Testis (tissue), 3 donors: ENCODE measurements around the gene ACOT12. TPM values are rescaled to one million over a fixed set of nuclear protein-coding genes. Genes with fewer than 3 reads are reported as not detected.

Experiments used
- DNase-seq: peaks from one replicate; pipeline ENCODE4 v3.0.0-alpha.2; 2019
- H3K27ac ChIP-seq, 2 donors: fragments of 200-600 bp; sonication (generic); one replicate each; pipeline ENCODE4 v1.5.1; 2019
- H3K27me3 ChIP-seq: fragments of 200-600 bp; sonication (generic); one replicate; pipeline ENCODE4 v1.5.1; 2019
- H3K36me3 ChIP-seq: fragments of 200-600 bp; sonication (generic); one replicate; pipeline ENCODE4 v1.5.1; 2017; ENCODE audit warnings: low read depth; ENCODE audit errors: missing control alignments
- H3K4me1 ChIP-seq: fragments of 200-600 bp; sonication (generic); one replicate; pipeline ENCODE4 v1.5.1; 2019
- H3K4me3 ChIP-seq, 2 donors: fragments of 200-600 bp; sonication (generic); one replicate each; pipeline ENCODE4 v1.5.1; 2017 to 2019
- H3K9me3 ChIP-seq: fragments of 200-600 bp; sonication (generic); one replicate; pipeline ENCODE4 v1.5.1; 2017
- POLR2A ChIP-seq: fragments of 450-650 bp; IDR thresholded peaks from one replicate; pipeline ENCODE4 v1.6.1; 2017; ENCODE audit warnings: antibody characterized with exemption, mild to moderate bottlenecking, moderate library complexity
- WGBS, 2 donors: methylation state at CpG; one replicate each; pipeline ENCODE4 v1.1.5; 2018; 5-methylcytosine and 5-hydroxymethylcytosine counted together
- intact Hi-C: fragments of 100-400 bp; cut with DNase I; formaldehyde crosslinking; loops from one replicate; pipeline ENCODE4 v1.15.1; 2023; ENCODE audit warnings: low total_unique reads
- polyA plus RNA-seq: library from polyadenylated mRNA; stranded (reverse); fragments of 350-450 nt; fragmentation: Illumina TruSeq; extraction: RNeasy Lipid Tissue Mini Kit (QIAGEN cat#74804); gene quantifications from one replicate; pipeline ENCODE4 v1.2.3, GENCODE V29; 2014; ENCODE audit warnings: low read depth, low replicate concordance; ENCODE audit not compliant: insufficient read depth
- total RNA-seq, 2 donors: library from RNA; depleted of rRNA; stranded (reverse); fragments of >200 nt; gene quantifications; one replicate each; pipeline ENCODE4 v1.2.3, GENCODE V29; 2016
- TF ChIP-seq, protein P1 (sequence below), 3 experiments: fragments of 450-650 bp in 2 of 3; fragments of 200-600 bp in 1 of 3; sonication (generic) in 1 of 3; IDR thresholded peaks; one replicate each; pipeline ENCODE4 v1.5.1; 2016 to 2019; ENCODE audit warnings: antibody characterized with exemption in 3 of 3, mild to moderate bottlenecking in 2 of 3, moderate library complexity in 1 of 3

ACOT12 gene
- total and polyA plus RNA-seq, 3 donors from 2014 or later = 0.31 to 0.87 (median 0.44) TPM

DNA sequence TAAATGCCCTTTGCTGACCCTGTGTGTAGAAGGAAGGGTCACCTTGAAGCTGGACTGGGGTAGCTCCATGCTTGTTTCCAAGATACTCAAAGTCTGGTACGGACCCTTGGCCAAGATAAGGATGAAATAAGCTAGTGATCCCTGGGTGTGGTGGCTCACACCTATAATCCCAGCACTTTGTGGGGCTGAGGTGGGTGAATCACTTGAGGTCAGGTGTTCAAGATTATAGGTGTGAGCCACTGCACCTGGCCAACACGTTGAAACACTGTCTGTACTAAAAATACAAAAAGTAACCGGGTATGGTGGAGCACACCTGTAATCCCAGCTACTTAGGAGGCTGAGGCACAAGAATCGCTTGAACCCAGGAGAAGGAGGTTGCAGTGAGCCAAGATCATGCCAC lies 33.3 kb downstream of the ACOT12 start:
- Histone ChIP-seq H3K4me3 (no peak overlapping the region), H3K36me3 (no peaks in the 10 kb centered on the region), H3K27ac (no peak overlapping the region), H3K27me3 (no peaks in the 10 kb centered on the region), H3K4me1 (no peaks in the 10 kb centered on the region), H3K9me3 (no peaks in the 10 kb centered on the region)
- WGBS, 2 donors = 90 to 94% methylated on average over 4 of the region's 4 CpGs
- TF ChIP-seq, protein P1, sequence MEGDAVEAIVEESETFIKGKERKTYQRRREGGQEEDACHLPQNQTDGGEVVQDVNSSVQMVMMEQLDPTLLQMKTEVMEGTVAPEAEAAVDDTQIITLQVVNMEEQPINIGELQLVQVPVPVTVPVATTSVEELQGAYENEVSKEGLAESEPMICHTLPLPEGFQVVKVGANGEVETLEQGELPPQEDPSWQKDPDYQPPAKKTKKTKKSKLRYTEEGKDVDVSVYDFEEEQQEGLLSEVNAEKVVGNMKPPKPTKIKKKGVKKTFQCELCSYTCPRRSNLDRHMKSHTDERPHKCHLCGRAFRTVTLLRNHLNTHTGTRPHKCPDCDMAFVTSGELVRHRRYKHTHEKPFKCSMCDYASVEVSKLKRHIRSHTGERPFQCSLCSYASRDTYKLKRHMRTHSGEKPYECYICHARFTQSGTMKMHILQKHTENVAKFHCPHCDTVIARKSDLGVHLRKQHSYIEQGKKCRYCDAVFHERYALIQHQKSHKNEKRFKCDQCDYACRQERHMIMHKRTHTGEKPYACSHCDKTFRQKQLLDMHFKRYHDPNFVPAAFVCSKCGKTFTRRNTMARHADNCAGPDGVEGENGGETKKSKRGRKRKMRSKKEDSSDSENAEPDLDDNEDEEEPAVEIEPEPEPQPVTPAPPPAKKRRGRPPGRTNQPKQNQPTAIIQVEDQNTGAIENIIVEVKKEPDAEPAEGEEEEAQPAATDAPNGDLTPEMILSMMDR (IDR thresholded peaks at IDR 0.05) = no peak
- no peak for TF ChIP-seq POLR2A
- no peak for DNase-seq
- intact Hi-C loops = no loop called here

DNA sequence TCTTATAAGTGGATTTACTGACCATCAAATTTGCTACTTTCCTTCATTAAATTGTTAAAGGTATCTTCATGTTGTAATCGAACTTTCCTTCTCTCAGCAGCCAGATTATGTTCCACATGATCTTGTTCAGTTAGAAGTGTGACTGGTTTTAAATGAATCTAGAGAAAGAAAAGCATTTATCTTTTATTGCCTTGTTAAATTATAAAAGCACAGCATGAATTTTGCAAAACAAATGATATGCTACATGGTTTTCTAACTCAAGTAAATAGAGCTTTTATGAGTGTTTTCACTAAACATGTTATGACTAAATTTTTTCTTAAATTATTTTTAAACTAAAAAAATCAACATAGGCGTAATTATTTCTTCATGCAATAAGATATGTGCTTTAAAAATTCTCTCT lies 34.1 kb downstream of the ACOT12 start:
- H3K9me3 ChIP-seq = no peaks in the 10 kb centered on the region
- H3K27me3 ChIP-seq = no peaks in the 10 kb centered on the region
- intact Hi-C loops = no loop called here
- TF ChIP-seq POLR2A = no peak
- TF ChIP-seq, protein P1 (IDR thresholded peaks at IDR 0.05) = no peak
- no peak for DNase-seq
- H3K4me3 ChIP-seq = no peak overlapping the region
- no peaks in the 10 kb centered on the region for H3K4me1 ChIP-seq
- H3K27ac ChIP-seq = no peak overlapping the region
- WGBS, 2 donors = 85 to 87% methylated on average over 2 of the region's 2 CpGs
- no peaks in the 10 kb centered on the region for H3K36me3 ChIP-seq

DNA sequence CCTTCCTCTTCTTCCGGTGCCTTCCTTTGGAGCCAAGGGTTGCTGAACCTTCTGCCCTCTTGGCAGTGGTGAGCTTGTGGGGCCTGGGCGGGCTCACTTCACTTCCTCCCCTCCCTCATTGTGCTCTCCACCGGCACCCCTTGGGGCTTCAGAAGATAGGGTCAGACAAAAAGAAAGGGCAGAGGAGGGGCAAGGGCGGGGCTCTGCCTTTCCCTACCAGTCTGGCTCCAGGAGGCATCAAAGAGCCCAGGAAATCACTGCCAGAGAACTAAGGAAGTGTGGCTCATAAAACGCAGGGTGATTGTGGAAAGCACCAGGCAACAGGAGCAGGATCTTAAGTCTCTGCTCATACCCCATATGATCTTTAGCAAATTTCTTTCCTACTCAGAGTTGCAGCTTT lies 34.8 kb downstream of the ACOT12 start:
- WGBS, 2 donors = 55 to 59% methylated on average over 5 of the region's 5 CpGs
- DNase-seq = no peak
- Histone ChIP-seq H3K4me1 (no peaks in the 10 kb centered on the region), H3K36me3 (no peaks in the 10 kb centered on the region), H3K9me3 (no peaks in the 10 kb centered on the region), H3K4me3 (no peak overlapping the region), H3K27ac (no peak overlapping the region), H3K27me3 (no peaks in the 10 kb centered on the region)
- TF ChIP-seq, protein P1 (IDR thresholded peaks at IDR 0.05) = no peak
- no peak for TF ChIP-seq POLR2A
- intact Hi-C loops = no loop called here

DNA sequence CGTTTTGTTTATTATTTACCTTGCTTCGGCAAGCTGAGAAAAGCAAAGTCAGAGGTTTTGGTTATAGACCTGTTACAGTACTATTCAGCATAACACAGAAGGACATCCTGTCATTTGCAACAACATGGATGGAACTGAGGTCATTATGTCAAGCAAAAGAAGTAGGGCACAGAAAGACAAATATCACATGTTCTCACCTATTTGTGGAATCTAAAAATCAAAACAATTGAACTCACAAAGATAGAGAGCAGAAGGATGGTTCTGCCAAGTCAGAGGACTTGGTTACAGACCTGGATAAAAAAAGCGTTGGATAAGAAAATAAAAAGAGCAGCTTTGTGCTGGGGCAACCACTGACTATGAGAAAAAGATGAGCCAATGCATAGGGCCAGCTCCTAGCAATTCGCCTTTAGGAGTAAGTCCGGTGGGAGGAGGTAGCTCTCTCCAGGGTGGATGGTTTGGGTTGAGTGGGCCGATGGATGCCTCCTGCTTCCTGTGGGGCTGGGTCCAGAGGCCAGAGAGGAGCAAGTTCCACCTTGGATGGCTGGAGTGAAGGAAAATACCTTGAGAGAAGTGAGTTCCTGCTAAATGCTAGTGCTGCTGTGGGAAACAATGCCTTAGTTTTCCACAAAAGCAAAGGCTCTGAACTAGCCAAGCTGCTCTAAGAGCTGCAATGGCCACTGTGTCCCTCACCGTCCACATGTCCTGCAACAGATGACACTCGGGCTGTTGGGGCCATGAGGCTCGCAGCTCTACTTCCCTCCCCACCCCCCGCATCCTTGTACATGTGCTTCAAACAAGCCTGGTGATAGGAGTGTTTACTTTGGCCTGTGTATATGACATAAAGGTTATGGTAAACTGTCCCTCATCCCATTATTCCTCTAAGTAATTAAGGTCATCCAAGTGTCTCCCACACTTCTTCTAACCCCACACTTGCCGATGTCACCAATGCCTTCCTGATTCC lies 38.4 kb downstream of the ACOT12 start:
- intact Hi-C loops = no loop called here
- WGBS, 2 donors = 75 to 82% methylated on average over 11 of the region's 11 CpGs
- no peak for DNase-seq
- Histone ChIP-seq H3K27me3 (no peaks in the 10 kb centered on the region), H3K4me3 (no peak overlapping the region), H3K9me3 (no peaks in the 10 kb centered on the region), H3K27ac (no peak overlapping the region), H3K4me1 (no peaks in the 10 kb centered on the region), H3K36me3 (no peaks in the 10 kb centered on the region)
- no peak for TF ChIP-seq POLR2A
- TF ChIP-seq, protein P1 (IDR thresholded peaks at IDR 0.05) = no peak
